Neural cell (in vitro differentiated cells): Measurements from ENCODE around the gene GGT6.

Source experiments
- POLR2AphosphoS5 ChIP-seq: IDR thresholded peaks from 2 replicates; pipeline ENCODE4 v1.6.1; 2012
- TF ChIP-seq, protein P1 (sequence below): fragments of 450-650 bp; IDR thresholded peaks from 2 replicates; pipeline ENCODE4 v1.5.1; 2014; ENCODE audit warnings: antibody characterized with exemption, mild to moderate bottlenecking, moderate library complexity; ENCODE audit not compliant: poor library complexity, severe bottlenecking

DNA sequence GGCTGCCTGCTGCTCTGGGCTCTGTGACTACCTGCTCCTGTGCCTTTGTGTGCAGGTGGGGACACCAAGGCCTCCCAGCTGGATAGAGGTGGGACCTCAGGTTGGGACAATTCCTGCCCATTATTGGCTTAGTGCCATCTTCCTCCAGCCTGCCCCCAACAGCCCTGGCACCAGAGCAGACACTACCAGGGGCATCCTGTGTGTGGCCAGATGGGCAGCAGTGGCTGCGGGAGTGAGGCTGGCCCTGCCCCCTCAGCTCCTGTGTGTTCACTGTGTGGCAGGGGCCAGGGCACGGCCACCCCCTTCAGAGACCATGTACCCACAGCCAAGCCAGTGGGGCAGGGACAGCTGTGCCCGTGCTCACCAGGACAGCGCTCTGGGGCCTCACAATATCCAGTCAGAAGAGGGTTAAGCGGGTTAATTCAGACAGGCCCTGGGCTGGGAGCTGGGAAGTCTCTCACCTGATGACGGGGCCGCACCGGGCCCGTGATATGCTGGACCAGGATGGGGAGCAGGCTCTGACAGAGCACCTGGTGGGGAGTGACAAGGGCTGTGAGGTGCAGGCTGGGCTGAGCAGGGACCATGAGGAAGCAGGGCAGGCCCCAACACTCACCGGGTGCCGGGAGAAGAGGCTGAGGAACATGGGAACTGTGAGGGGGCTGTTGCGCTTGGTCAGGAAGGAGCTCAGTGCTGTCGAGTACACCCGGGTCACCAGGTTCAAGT, 18.2 kb downstream of the GGT6 start:
- TF ChIP-seq, protein P1, sequence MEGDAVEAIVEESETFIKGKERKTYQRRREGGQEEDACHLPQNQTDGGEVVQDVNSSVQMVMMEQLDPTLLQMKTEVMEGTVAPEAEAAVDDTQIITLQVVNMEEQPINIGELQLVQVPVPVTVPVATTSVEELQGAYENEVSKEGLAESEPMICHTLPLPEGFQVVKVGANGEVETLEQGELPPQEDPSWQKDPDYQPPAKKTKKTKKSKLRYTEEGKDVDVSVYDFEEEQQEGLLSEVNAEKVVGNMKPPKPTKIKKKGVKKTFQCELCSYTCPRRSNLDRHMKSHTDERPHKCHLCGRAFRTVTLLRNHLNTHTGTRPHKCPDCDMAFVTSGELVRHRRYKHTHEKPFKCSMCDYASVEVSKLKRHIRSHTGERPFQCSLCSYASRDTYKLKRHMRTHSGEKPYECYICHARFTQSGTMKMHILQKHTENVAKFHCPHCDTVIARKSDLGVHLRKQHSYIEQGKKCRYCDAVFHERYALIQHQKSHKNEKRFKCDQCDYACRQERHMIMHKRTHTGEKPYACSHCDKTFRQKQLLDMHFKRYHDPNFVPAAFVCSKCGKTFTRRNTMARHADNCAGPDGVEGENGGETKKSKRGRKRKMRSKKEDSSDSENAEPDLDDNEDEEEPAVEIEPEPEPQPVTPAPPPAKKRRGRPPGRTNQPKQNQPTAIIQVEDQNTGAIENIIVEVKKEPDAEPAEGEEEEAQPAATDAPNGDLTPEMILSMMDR: no peak
- no peak for TF ChIP-seq POLR2AphosphoS5
